VCaP (cell line): Measurements from ENCODE around the gene ANO2.

ENCODE experiments used
- H3K27ac ChIP-seq: fragments of 450-650 bp; 2 replicates; pipeline ENCODE4 v1.5.1; 2017
- TF ChIP-seq, protein P1 (sequence below): fragments of 450-650 bp; conservative IDR thresholded peaks from 2 replicates; pipeline ENCODE4 v1.5.1; 2017; ENCODE audit warnings: mild to moderate bottlenecking, moderate library complexity

ANO2 gene

DNA sequence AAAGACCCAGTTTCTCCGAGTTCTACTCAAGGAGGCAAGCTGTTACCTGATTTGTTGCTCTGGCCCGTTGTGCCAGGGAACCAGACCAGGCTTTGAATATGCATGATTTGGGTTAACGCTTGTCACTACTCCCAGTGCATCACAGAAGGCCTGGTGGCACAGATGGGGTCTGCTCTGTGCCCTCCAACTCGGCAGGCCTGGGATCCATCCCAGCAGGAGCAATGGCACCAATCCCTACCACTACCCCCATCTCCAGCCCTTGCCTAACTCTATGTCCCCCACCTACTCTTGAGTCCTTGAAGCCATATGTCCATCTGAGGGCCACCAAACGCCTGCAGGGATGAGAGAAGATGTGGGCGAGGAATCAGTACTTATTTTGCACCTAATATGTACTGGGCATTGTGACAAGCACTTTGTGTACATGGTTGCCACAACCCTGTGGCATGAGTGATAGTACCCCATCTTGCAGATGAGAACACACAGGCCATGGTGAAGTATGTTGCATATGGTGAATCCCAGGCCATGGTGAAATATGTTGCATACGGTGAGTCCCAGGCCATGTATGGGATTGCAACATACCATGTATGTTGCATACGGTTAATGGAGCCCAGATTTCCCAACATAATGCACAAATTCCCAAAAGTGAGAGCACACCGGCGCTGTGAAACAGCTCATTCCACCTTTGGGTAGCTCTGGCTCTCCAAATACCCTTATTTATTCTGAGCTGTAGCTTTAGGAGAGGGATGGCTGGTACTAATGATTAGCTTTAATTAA is 410.4 kb downstream of the ANO2 start:
- no peak overlapping the region for H3K27ac ChIP-seq
- TF ChIP-seq, protein P1, sequence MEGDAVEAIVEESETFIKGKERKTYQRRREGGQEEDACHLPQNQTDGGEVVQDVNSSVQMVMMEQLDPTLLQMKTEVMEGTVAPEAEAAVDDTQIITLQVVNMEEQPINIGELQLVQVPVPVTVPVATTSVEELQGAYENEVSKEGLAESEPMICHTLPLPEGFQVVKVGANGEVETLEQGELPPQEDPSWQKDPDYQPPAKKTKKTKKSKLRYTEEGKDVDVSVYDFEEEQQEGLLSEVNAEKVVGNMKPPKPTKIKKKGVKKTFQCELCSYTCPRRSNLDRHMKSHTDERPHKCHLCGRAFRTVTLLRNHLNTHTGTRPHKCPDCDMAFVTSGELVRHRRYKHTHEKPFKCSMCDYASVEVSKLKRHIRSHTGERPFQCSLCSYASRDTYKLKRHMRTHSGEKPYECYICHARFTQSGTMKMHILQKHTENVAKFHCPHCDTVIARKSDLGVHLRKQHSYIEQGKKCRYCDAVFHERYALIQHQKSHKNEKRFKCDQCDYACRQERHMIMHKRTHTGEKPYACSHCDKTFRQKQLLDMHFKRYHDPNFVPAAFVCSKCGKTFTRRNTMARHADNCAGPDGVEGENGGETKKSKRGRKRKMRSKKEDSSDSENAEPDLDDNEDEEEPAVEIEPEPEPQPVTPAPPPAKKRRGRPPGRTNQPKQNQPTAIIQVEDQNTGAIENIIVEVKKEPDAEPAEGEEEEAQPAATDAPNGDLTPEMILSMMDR: no peak

DNA sequence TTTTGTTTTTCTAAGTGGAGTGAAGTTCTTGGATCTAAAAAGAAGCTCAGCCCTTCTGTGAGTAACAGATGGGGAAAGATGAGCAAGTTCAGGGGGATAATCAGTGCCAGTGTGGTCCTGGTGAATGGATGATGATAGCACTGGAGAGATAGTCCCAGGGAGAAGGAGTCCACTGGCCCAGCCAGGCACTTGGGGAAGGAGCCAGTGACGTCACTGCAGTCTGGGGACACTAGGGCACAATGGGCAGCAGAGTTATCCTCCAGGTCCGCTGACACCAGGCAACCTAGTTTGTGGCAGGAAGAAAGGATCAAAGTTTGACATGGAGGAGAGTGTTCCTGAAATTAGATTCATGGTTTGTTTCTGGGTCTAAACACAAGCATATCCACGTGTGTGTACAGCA is 411.7 kb downstream of the ANO2 start:
- TF ChIP-seq, protein P1: no peak
- H3K27ac ChIP-seq: no peak overlapping the region

DNA sequence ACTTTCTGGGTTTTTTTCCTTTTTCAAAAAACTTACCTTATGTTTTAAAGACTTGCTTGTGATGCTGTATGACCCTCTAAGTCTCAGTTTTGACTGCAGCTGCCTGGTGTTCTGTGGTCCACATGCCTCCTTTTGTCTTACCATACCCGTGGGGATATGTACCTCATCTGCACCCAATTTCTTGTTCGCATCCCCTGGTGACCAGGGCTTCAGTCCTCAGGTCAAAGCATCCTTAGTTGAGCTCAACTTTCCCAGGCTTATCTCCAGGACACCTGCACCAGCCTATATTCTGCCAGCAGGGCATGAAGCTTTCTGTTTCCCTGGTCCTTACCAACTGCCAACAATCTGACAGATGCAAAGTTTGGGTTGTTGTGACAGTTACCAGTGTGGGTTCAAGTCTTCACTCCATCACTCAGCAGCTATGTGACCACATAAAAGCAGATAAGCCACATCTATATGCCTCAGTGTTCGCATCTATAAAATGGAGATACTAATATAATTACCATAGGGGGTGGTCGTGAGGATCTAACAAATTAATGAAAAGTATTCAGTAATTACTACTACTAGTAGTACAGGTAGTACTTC is 419.2 kb downstream of the ANO2 start:
- TF ChIP-seq, protein P1: no peak
- H3K27ac ChIP-seq: no peak overlapping the region

DNA sequence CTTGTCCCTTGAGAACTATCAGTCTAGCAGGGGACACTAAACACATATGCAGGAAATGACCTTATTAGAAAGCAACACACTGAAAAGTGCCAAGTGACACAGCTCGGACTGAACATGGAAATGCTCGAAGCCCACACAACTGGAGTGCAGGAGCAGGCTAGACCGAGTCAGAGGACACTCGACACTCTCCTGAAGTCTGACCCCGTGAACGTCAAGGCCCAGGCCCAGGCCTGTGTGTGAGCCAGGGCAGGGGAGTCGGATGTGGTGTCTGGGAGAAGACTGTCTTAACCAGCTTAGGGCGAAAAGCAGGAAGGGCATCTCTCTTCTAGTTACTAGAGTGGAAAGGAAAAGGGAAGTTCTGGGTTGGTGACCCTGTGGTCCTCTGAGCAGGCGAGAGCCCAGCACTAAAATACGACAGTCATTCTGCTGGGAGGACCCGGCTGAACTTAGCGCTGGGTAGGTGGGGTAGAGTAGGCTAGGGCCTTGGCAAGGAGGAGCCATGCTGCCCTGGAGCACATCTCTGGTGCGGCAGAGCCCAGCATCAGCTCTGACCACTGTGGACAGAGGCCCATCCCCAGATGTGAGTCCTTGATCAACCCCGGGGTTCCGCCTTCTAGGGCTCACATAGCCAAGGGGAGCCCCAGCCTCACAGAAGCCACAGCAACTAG is 420.2 kb downstream of the ANO2 start:
- TF ChIP-seq, protein P1: no peak
- no peak overlapping the region for H3K27ac ChIP-seq

DNA sequence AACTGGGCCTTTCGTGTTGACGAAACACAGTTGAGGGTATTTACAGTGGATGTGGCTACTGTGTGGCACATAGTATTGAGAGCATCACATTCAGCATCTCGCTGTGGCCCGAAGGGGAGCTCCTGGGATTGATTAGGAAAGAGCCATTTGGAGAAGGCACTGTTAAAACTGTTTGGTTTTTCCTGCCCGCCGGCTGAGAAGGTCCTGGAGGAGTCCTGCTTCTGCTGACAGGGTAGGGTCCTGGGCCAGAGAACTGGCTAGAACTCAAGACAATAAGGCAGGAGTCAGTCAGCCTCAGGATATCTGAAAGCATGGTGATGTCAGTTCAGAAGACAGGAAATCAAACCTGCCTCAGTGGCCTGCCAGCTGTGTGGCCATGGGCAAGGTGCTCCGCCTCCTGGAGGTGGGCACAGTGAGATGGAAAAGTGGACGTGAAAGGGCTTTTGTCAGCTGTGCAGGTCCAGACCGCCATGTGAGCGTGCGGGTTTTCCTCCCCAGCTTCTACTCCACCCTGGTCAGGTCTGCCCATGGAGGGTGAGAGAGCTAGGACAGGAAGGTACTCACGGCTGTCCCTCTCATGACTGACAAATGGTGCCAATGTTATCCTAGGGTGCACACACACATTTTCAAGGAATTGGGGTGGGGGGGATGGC is 420.8 kb downstream of the ANO2 start:
- no peak overlapping the region for H3K27ac ChIP-seq
- TF ChIP-seq, protein P1: no peak

DNA sequence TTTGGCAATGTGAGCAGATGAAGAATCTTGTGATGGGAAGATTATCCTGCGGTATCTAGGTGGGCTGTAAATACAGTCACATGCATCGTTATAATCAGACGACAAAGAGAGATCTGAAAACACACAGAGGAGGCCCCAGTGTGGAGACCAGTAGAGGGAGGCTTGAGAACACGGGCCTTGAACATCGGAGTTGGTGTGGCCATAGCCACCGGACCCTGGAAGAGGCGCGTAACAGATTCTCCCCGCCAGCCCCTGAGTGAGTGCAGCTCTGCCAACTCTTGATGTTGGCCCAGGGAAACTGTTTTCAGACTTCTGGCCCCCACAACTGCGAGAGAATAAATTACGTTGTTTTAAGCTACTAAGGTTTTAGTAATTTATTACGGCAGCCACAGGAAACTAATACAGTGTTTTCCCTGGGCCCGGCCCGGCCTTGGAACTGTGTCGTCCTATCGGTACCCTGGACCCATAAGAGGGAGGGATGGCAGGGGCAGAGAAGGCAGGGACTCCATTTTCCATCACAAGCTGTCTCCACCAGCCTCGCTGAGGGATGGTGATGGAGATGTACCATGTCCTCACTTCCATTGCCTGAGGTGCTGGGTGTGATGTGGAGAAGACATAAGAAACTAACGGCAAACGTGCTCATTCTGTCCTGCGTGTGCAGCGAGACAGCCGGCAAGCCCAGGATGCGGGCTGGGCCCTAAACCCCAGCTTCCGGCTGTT is 421.5 kb downstream of the ANO2 start:
- no peak overlapping the region for H3K27ac ChIP-seq
- TF ChIP-seq, protein P1: no peak
